HG03558 (cell line): Measurements from ENCODE around the gene SLC8B1.

Experiments used
- ATAC-seq: cut with Tn5 transposase; IDR thresholded peaks from one replicate; pipeline ENCODE4 v1.9.1; 2021; ENCODE audit warnings: moderate number of reproducible peaks; ENCODE audit not compliant: unreplicated experiment; ENCODE audit errors: extremely low read depth

Gene SLC8B1

DNA sequence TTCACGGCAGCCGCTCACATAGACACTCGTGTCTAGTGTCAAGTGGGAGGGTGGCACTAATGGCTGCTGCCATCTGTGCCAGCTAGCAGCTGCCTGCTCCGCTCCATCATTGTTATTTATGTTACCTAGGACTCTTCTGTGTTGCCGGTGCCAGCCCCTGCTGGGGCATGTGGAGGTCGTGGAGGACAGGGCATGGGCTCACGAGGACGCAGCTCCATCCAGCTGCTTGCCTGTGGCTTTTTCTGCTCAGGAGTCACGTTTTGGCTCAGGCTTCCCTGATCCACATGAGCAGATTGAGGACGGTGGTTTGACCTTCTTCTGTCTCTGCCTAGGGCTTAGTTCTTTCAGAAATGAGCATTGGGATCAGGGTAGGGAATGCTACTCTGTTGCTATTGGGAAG is 82.4 kb downstream of the SLC8B1 start:
- no peak for ATAC-seq

GRCh38 chr12:113251404-113252070 is 83.4 kb downstream of the SLC8B1 start:
- ATAC-seq, result no peak

GRCh38 chr12:113250045-113250444 is 84.9 kb downstream of the SLC8B1 start:
- ATAC-seq, result no peak

GRCh38 chr12:113249546-113249945 is 85.4 kb downstream of the SLC8B1 start:
- ATAC-seq, result no peak

DNA sequence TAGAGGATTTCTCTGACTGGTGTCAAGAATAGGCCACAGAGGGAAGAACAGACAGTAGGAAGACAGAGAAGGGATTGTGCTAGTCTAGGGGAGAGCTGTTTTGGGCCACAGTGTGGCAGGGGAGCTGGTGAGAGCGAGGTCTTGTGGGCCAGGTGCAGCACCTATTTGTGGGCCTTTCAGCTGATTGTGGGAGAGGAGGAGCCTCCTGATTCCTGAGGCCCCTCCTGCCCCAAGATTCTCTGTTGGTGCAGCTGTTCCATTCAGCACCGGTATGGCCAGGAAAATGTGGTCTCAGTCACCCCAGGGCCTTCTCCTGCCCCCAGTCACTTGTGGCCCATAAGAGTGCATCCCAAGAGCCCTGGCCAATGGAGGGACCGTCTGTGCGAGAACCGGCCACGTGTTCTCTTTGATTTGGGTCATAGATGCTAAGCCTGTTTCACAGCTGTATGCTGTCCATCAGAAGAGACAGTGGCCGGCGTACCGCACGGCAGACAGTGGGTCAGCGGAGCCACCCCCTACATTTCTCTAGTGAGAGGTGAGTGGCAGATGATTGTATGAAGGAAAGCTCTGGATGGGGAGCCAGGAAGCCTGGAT is 86.0 kb downstream of the SLC8B1 start:
- ATAC-seq, result no peak
